Fibroblast of lung (primary cell): ENCODE measurements around the gene S100A4.

Experiments used
- EZH2 ChIP-seq: IDR thresholded peaks from 2 replicates; pipeline ENCODE4 v1.5.1; 2012; ENCODE audit warnings: low read length, control low read depth, mild to moderate bottlenecking; ENCODE audit errors: missing control alignments
- TF ChIP-seq, protein P1 (sequence below), 2 donors: IDR thresholded peaks in 1 of 2; conservative IDR thresholded peaks in 1 of 2; 1 replicate in 1 of 2; 2 replicates in 1 of 2; pipeline ENCODE4 v1.5.1; 2011 to 2012; ENCODE audit warnings: low read length in 2 of 2, control low read depth in 1 of 2, inconsistent platforms in 1 of 2, low read depth in 1 of 2, mild to moderate bottlenecking in 1 of 2

DNA sequence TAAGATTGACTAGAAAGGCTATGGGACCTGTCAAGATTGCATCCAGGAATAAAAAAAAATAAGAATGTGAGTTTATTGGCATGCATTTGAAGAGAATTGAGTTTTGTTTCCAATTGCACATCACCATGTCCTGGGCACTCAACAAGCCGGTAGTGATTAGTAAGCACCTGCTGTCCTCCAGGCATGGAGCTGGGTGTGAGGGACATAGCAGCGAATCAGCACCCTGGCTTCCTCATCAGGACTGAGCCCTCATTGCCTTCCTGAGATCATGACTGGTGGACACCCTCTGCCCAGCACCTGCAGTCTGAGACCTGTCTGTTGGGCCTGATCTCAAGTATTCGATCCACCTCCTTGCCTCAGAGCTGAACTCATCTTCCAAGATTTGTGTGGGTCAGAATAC, 36.6 kb downstream of the S100A4 start:
- TF ChIP-seq, protein P1, sequence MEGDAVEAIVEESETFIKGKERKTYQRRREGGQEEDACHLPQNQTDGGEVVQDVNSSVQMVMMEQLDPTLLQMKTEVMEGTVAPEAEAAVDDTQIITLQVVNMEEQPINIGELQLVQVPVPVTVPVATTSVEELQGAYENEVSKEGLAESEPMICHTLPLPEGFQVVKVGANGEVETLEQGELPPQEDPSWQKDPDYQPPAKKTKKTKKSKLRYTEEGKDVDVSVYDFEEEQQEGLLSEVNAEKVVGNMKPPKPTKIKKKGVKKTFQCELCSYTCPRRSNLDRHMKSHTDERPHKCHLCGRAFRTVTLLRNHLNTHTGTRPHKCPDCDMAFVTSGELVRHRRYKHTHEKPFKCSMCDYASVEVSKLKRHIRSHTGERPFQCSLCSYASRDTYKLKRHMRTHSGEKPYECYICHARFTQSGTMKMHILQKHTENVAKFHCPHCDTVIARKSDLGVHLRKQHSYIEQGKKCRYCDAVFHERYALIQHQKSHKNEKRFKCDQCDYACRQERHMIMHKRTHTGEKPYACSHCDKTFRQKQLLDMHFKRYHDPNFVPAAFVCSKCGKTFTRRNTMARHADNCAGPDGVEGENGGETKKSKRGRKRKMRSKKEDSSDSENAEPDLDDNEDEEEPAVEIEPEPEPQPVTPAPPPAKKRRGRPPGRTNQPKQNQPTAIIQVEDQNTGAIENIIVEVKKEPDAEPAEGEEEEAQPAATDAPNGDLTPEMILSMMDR (conservative IDR thresholded peaks at IDR 0.05 in 1 of 2, IDR thresholded peaks at IDR 0.05 in 1 of 2; ENCODE audit: low read depth in 1 of 2, low read length in 2 of 2) = no peak
- TF ChIP-seq EZH2 = no peak
